Measurements from ENCODE around the gene CSTPP1. TPM values are rescaled to one million over a fixed set of nuclear protein-coding genes. Genes with fewer than 3 reads are reported as not detected.

Gene CSTPP1
- total RNA-seq, 1 donor from 2014 or later = 66.1 TPM

GRCh38 chr11:47033439-47033838 lies 96.9 kb downstream of the CSTPP1 start:
- H3K4me3 Mint-ChIP-seq (ENCODE audit: low read depth) = no peak overlapping the region

GRCh38 chr11:47034091-47034490 lies 97.5 kb downstream of the CSTPP1 start:
- Mint-ChIP-seq H3K27me3 (no peaks in the 10 kb centered on the region), H3K9me3 (ENCODE audit: low read depth) (peaks cover 4% of the 10 kb centered on the region), H3K4me3 (ENCODE audit: low read depth) (no peak overlapping the region), H3K27ac (no peak overlapping the region), H3K4me1 (ENCODE audit: low read depth) (no peaks in the 10 kb centered on the region), H3K36me3 (ENCODE audit: insufficient read depth) (peaks cover 7% of the 10 kb centered on the region)
- no peak for TF ChIP-seq CTCF (IDR thresholded peaks at IDR 0.05; ENCODE audit: unreplicated experiment)
- no peak for DNase-seq (ENCODE audit: low spot score, unreplicated experiment)

More at GRCh38 chr11:47033439-47033838, 96.9 kb downstream of the CSTPP1 start:
- no peak overlapping the region for H3K27ac Mint-ChIP-seq
- TF ChIP-seq CTCF (IDR thresholded peaks at IDR 0.05; ENCODE audit: unreplicated experiment) = no peak
- no peaks in the 10 kb centered on the region for H3K4me1 Mint-ChIP-seq (ENCODE audit: low read depth)
- no peak for DNase-seq (ENCODE audit: low spot score, unreplicated experiment)
- H3K9me3 Mint-ChIP-seq (ENCODE audit: low read depth) = peaks cover 4% of the 10 kb centered on the region
- H3K27me3 Mint-ChIP-seq = no peaks in the 10 kb centered on the region
- H3K36me3 Mint-ChIP-seq (ENCODE audit: insufficient read depth) = peaks cover 7% of the 10 kb centered on the region

DNA sequence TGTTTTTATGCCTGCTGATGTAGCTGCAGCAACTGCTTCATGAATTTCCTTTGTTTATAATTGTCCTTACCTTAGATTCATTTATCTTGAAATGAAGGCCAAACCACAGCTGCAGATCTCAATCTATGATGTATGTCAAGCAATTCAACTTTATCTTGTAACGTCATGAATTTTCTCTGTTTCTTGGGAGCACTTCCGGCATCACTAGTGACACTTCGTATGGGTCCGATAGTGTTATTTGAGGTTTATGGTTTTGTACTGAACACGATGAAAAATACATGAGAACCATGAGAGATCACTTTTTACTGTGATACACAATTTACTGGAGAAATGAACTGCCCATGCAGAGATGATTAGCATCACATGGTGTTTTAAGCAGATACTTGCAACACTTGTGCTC lies 98.5 kb downstream of the CSTPP1 start:
- H3K4me1 Mint-ChIP-seq (ENCODE audit: low read depth) = no peaks in the 10 kb centered on the region
- no peak for TF ChIP-seq CTCF (IDR thresholded peaks at IDR 0.05; ENCODE audit: unreplicated experiment)
- no peak overlapping the region for H3K27ac Mint-ChIP-seq
- peaks cover 4% of the 10 kb centered on the region for H3K9me3 Mint-ChIP-seq (ENCODE audit: low read depth)
- no peak for DNase-seq (ENCODE audit: low spot score, unreplicated experiment)
- H3K27me3 Mint-ChIP-seq = no peaks in the 10 kb centered on the region
- H3K36me3 Mint-ChIP-seq (ENCODE audit: insufficient read depth) = peaks cover 9% of the 10 kb centered on the region
- H3K4me3 Mint-ChIP-seq (ENCODE audit: low read depth) = no peak overlapping the region

DNA sequence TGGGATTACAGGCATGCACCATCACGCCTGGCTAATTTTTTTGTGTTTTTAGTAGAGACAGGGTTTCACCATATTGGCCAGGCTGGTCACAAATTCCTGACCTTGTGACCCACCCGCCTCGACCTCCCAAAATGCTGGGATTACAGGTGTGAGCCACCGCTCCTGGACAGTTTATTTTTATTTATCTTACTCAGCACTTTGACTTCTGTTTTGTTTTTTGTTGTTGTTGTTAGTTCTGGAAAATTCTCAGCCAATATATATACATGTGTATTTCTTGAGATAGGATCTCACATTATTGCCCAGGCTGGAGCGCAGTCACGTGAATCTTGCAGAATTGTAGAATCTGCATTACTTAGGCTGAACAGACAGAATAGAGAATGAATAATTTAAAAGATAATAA lies 107.6 kb downstream of the CSTPP1 start:
- Mint-ChIP-seq H3K36me3 (ENCODE audit: insufficient read depth) (peaks cover 5% of the 10 kb centered on the region), H3K4me1 (ENCODE audit: low read depth) (no peaks in the 10 kb centered on the region), H3K27ac (no peak overlapping the region), H3K27me3 (no peaks in the 10 kb centered on the region), H3K9me3 (ENCODE audit: low read depth) (no peaks in the 10 kb centered on the region), H3K4me3 (ENCODE audit: low read depth) (no peak overlapping the region)
- no peak for DNase-seq (ENCODE audit: low spot score, unreplicated experiment)
- no peak for TF ChIP-seq CTCF (IDR thresholded peaks at IDR 0.05; ENCODE audit: unreplicated experiment)

DNA sequence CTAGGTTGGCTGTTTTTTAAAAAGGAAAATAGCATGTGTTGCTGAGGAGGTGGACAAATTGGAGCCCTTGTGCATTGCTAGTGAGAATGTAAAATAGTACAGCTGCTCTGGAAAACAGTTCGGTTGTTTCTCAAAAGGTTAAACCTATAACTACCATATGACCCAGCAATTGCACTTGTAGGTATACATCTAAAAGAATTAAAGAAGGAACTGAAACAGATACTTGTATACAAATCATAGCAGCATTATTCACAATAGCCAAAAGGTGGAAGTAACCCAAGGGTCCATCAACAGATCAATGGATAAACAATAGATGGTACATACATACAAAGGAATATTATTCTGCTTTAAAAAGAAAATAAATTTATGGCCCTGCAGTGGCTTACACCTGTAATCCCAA lies 111.4 kb downstream of the CSTPP1 start:
- Mint-ChIP-seq H3K4me3 (ENCODE audit: low read depth) (no peak overlapping the region), H3K36me3 (ENCODE audit: insufficient read depth) (peaks cover 6% of the 10 kb centered on the region), H3K4me1 (ENCODE audit: low read depth) (no peaks in the 10 kb centered on the region), H3K27ac (no peak overlapping the region), H3K9me3 (ENCODE audit: low read depth) (peaks cover 1% of the 10 kb centered on the region), H3K27me3 (no peaks in the 10 kb centered on the region)
- TF ChIP-seq CTCF (IDR thresholded peaks at IDR 0.05; ENCODE audit: unreplicated experiment) = no peak
- no peak for DNase-seq (ENCODE audit: low spot score, unreplicated experiment)

All from progenitor cell of endocrine pancreas (in vitro differentiated cells).